GM21528 (cell line): Measurements from ENCODE around the gene TMEM223.
"Not testable (repeated sequence)": the region's sequence is repeated elsewhere in the genome, so short reads cannot be mapped to it uniquely, and the experiment has no call there.

Experiments
- ATAC-seq: cut with Tn5 transposase; IDR thresholded peaks from one replicate; pipeline ENCODE4 v1.9.1; 2021; ENCODE audit warnings: mild to moderate bottlenecking, moderate library complexity; ENCODE audit not compliant: unreplicated experiment, low FRiP score

TMEM223 gene

GRCh38 chr11:62791501-62792201, at the start of gene TMEM223:
TSS of gene TMEM223 (minus strand) at chr11:62792006. CDS start at chr11:62791994, 12 bp downstream.
- ATAC-seq: peak; percentile 50

- ATAC-seq: peak; percentile 6
Observed at GRCh38 chr11:62840721-62841360, 49.0 kb upstream of the TMEM223 start.

GRCh38 chr11:62839050-62839945, 47.5 kb upstream of the TMEM223 start, which contains the start of gene WDR74:
TSS of gene WDR74 (minus strand) at chr11:62839590. CDS start at chr11:62839570, 20 bp downstream.
- peak; percentile 44 for ATAC-seq

GRCh38 chr11:62835336-62835735, 43.5 kb upstream of the TMEM223 start:
- ATAC-seq: no peak

GRCh38 chr11:62832336-62833234, 40.8 kb upstream of the TMEM223 start, which contains the start of gene TEX54:
TSS of gene TEX54 (minus strand) at chr11:62832841.
- no peak for ATAC-seq

GRCh38 chr11:62831520-62832335, 39.9 kb upstream of the TMEM223 start, which contains the start of gene STX5:
TSS of gene STX5 (minus strand) at chr11:62832051. CDS start at chr11:62831243, 808 bp downstream.
- peak; percentile 78 for ATAC-seq

- ATAC-seq: no peak
Observed at GRCh38 chr11:62830904-62831519, 39.2 kb upstream of the TMEM223 start.

- ATAC-seq: not testable (repeated sequence)
Observed at GRCh38 chr11:62828130-62828529, 36.3 kb upstream of the TMEM223 start.

- no peak for ATAC-seq
Observed at GRCh38 chr11:62823677-62824076, 31.9 kb upstream of the TMEM223 start.

GRCh38 chr11:62817129-62817528, 25.3 kb upstream of the TMEM223 start:
- ATAC-seq: no peak

- ATAC-seq: no peak
Observed at GRCh38 chr11:62816557-62816956, 24.8 kb upstream of the TMEM223 start.

- no peak for ATAC-seq
Observed at GRCh38 chr11:62811659-62812058, 19.9 kb upstream of the TMEM223 start.

GRCh38 chr11:62810748-62811147, 18.9 kb upstream of the TMEM223 start:
- ATAC-seq: no peak

- no peak for ATAC-seq
Observed at GRCh38 chr11:62806611-62807121, 14.9 kb upstream of the TMEM223 start.

GRCh38 chr11:62805961-62806441, 14.2 kb upstream of the TMEM223 start:
- ATAC-seq: no peak

GRCh38 chr11:62805076-62805892, 13.5 kb upstream of the TMEM223 start, which contains the start of gene NXF1:
TSS of gene NXF1 (minus strand) at chr11:62805440. CDS start at chr11:62805356, 84 bp downstream.
- peak; percentile 73 for ATAC-seq
